Measurements from ENCODE around the gene PGC. TPM values are rescaled to one million over a fixed set of nuclear protein-coding genes. Genes with fewer than 3 reads are reported as not detected.
A peak's percentile ranks its signal among the peaks of the same experiment; 100 is the strongest.

The PGC gene
- total RNA-seq, 2 donors from 2014 or later, result not detected

DNA sequence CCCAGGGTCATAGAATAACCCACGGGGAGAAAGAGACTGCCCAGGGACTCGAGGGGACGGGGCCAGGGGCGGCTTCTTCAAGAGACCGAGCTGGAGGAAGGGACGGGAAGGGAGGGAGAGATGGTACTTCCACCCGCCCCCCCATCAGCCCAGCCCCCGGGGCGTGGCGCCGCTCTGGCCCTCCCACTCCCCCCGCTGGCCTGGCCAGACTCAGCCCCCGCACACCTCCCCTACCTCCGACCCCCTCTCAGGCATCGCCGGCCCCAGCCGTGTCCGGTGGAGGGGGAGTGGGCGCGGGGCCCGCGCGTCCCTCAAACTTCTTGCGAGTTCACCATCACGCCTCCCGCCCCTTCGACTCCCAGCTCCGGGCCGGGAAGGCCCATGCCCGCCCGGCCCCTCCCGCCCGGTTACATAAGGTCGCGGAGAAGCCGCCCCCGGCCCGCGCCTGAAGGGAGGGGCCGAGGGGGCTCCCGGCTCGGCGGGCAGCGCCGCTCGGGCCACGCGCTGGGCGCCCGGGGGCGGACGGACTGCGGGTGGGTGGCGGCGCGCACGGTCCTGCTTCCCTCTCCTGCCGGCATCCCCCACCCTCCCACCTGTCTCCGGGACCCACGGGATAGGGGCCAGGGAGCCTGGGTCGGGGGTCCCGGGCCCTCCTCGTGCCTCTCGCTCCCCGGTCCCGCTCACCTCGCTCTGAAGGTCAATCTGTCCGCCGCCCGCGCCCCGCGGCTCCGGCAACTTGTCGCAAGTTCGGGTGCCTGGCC is 12.4 kb downstream of the PGC start:
- no peaks in the 10 kb centered on the region for H3K36me3 ChIP-seq
- peaks cover 0 to 45% of the 10 kb centered on the region in 2 donors for H3K4me1 ChIP-seq
- TF ChIP-seq, protein P1, sequence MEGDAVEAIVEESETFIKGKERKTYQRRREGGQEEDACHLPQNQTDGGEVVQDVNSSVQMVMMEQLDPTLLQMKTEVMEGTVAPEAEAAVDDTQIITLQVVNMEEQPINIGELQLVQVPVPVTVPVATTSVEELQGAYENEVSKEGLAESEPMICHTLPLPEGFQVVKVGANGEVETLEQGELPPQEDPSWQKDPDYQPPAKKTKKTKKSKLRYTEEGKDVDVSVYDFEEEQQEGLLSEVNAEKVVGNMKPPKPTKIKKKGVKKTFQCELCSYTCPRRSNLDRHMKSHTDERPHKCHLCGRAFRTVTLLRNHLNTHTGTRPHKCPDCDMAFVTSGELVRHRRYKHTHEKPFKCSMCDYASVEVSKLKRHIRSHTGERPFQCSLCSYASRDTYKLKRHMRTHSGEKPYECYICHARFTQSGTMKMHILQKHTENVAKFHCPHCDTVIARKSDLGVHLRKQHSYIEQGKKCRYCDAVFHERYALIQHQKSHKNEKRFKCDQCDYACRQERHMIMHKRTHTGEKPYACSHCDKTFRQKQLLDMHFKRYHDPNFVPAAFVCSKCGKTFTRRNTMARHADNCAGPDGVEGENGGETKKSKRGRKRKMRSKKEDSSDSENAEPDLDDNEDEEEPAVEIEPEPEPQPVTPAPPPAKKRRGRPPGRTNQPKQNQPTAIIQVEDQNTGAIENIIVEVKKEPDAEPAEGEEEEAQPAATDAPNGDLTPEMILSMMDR (IDR thresholded peaks at IDR 0.05), result no peak
- DNase-seq (ENCODE audit: low spot score), result peak; percentile 76
- H3K27ac ChIP-seq, result peak overlapping the region; percentile 97 to 99
- H3K4me3 ChIP-seq, result peak overlapping the region; percentile 97
- H3K9me3 ChIP-seq, result no peaks in the 10 kb centered on the region
- no peaks in the 10 kb centered on the region for H3K27me3 ChIP-seq

DNA sequence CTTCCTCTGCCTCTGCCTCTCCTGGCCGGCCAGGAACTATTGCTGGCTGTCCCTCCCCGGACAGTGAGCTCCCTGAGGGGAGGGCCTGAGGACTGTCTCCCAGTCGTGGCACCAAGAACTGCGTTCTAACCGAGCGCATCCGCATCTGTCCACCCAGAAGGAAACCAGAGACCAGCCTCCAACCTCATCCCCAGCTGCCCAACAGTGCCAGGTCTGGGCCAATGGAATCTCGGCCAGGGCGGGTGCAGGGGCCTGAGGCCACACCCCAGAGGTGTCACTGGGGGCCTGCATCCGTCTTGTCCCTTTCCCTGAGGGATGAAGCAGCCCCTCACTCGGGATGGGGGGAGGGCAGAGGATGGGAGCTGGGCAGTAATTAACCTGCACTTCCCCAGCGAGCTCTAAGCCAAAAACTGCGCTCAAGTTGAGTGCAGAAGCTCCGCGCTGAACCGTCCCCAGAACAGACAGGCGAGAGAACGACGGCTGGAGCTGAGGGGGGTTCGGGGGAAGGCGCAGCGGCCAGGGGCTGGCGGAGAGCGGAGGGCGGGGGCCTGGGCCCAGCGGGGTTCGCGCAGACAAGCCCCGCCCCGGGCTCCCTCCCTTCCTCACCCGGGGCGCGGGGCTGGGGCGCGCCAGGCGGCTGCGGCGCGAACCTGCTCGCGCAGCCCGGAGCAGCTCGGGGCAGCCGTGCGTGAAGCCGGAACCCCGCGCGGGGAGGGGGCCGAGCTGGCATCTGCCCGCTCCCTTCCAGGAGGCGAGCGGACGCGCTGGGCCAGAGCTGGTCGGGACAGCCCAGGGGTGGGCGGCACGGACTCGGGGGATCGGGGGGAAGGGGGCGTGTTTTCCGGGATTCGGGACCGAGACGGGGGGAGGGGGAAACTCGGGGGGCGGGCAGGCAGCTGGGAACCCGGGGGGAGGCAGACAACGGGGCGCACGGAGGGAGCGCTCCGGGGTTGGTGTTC is 13.2 kb downstream of the PGC start:
- no peaks in the 10 kb centered on the region for H3K27me3 ChIP-seq
- DNase-seq (ENCODE audit: low spot score), result peak; percentile 69
- H3K9me3 ChIP-seq, result no peaks in the 10 kb centered on the region
- H3K4me1 ChIP-seq, result peaks cover 0 to 54% of the 10 kb centered on the region in 2 donors
- H3K27ac ChIP-seq, result peak overlapping the region; percentile 97 to 99
- TF ChIP-seq, protein P1 (IDR thresholded peaks at IDR 0.05), result no peak
- H3K4me3 ChIP-seq, result peak overlapping the region; percentile 97
- no peaks in the 10 kb centered on the region for H3K36me3 ChIP-seq

DNA sequence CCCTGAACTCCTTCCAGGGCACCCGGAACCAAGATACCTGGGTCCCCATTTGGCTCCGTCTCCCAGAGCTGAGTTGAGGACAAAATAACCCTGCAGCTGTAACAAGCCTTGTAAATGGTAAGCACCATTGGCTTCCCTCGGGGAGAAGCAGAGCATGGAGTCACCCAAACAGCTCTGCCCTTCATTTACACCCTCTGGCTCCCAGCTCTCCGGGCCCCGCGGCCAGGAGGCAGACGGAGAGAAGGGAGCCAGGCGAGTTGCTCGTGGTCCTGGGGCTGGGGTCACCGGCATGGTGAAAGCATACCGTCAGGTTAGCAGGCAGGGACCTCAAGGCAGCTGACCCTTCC is 13.9 kb downstream of the PGC start:
- Histone ChIP-seq H3K4me1 (peaks cover 0 to 60% of the 10 kb centered on the region in 2 donors), H3K4me3 (peak overlapping the region; percentile 97), H3K27ac (peak overlapping the region; percentile 97 to 99), H3K9me3 (no peaks in the 10 kb centered on the region), H3K27me3 (no peaks in the 10 kb centered on the region), H3K36me3 (no peaks in the 10 kb centered on the region)
- TF ChIP-seq, protein P1 (IDR thresholded peaks at IDR 0.05), result no peak
- DNase-seq (ENCODE audit: low spot score), result no peak

DNA sequence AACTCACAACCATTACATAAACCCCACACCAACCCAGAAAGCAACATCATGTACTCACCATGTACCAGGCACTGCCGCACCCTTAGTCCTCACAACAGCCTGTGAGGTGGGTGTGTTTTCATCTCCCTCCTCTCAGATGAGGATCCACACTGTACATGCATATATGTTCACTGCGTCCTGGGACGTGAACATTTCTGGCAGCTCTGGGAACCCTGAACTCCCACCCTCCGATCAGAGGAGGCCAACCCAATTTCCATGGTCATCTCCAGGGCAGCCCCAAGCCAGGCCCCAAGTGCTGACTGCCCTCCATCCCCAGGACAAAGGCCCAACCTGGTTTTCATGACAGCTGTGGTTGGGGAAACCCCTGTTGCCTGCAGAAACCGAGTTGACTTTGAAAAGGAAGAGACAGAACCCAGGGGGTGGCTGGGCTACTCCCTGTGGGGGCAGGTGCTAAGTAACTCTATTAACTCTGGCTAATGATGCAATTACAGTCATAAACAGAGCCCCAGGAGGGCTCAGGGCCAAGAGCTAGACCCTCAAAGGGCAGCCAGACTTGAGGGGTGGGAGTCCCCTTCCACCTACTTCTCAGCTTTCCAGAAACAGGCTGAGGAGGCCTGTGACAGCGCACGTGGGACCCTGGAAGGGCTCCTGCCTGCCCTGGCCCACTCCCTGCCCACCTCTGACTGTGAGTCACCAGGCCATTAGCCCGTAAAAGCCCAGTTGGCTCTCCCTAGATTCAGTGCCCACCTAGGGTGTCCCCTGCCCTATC is 14.4 kb downstream of the PGC start:
- H3K9me3 ChIP-seq, result no peaks in the 10 kb centered on the region
- peak overlapping the region; percentile 97 for H3K4me3 ChIP-seq
- TF ChIP-seq, protein P1 (IDR thresholded peaks at IDR 0.05), result no peak
- peak overlapping the region; percentile 97 to 99 for H3K27ac ChIP-seq
- H3K4me1 ChIP-seq, result peaks cover 0 to 66% of the 10 kb centered on the region in 2 donors
- no peak for DNase-seq (ENCODE audit: low spot score)
- H3K27me3 ChIP-seq, result no peaks in the 10 kb centered on the region
- no peaks in the 10 kb centered on the region for H3K36me3 ChIP-seq

DNA sequence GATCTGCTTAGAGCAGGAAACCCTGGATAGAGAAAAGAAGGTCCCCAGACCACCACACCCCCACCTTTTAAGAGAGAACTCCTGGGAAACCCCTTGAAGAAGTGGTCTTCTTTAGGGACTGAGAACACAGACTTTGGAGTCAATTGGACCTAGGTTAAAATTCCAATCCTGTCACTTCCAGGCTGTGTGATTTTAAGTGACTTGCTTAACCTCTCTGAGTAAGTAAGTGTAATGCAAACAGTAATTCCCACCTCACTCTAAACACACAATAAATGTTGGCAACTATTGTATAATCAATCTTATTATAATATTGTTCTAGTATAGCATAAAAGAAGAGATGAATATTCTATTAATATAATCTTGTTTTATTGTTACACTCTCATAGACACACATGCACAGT is 15.0 kb downstream of the PGC start:
- Histone ChIP-seq H3K4me3 (no peak overlapping the region), H3K36me3 (no peaks in the 10 kb centered on the region), H3K4me1 (peaks cover 0 to 72% of the 10 kb centered on the region in 2 donors), H3K27me3 (no peaks in the 10 kb centered on the region), H3K9me3 (no peaks in the 10 kb centered on the region), H3K27ac (peak overlapping the region; percentile 97 to 99)
- TF ChIP-seq, protein P1 (IDR thresholded peaks at IDR 0.05), result no peak
- DNase-seq (ENCODE audit: low spot score), result no peak
